Ascending aorta (tissue), 2 donors: ENCODE results near the gene NLGN4X. TPM values are rescaled to one million over a fixed set of nuclear protein-coding genes. Genes with fewer than 3 reads are reported as not detected.

Experiments used
- DNase-seq, 2 donors: peaks; one replicate each; pipeline ENCODE4 v3.0.0-alpha.2; 2019; ENCODE audit warnings: low spot score in 2 of 2
- H3K27ac ChIP-seq, 2 donors: fragments of 200-600 bp; sonication (generic); one replicate each; pipeline ENCODE4 v1.5.1; 2016 to 2017; ENCODE audit warnings: mild to moderate bottlenecking in 1 of 2
- H3K27me3 ChIP-seq: fragments of 200-600 bp; sonication (generic); one replicate; pipeline ENCODE4 v1.5.1; 2017
- H3K36me3 ChIP-seq, 2 donors: fragments of 200-600 bp; sonication (generic); one replicate each; pipeline ENCODE4 v1.5.1; 2016
- H3K4me1 ChIP-seq, 2 donors: fragments of 200-600 bp; sonication (generic); one replicate each; pipeline ENCODE4 v1.5.1; 2016 to 2017; ENCODE audit warnings: mild to moderate bottlenecking in 1 of 2
- H3K4me3 ChIP-seq, 2 donors: fragments of 200-600 bp; sonication (generic); one replicate each; pipeline ENCODE4 v1.5.1; 2016 to 2017; ENCODE audit warnings: mild to moderate bottlenecking in 1 of 2
- H3K9me3 ChIP-seq, 2 donors: fragments of 200-600 bp; sonication (generic); one replicate each; pipeline ENCODE4 v1.5.1; 2016
- intact Hi-C: fragments of 100-400 bp; cut with DNase I; formaldehyde crosslinking; loops from one replicate; pipeline ENCODE4 v1.15.1; 2023
- total RNA-seq: library from RNA; depleted of rRNA; stranded (reverse); fragments of >200 nt; gene quantifications from one replicate; pipeline ENCODE4 v1.1.0, GENCODE V29; 2016
- TF ChIP-seq, protein P1 (sequence below), 3 experiments: fragments of 200-600 bp in 2 of 3; fragments of 450-650 bp in 1 of 3; sonication (generic) in 2 of 3; IDR thresholded peaks; one replicate each; pipeline ENCODE4 v1.5.1; 2016 to 2019; ENCODE audit warnings: antibody characterized with exemption in 3 of 3, mild to moderate bottlenecking in 1 of 3, moderate library complexity in 1 of 3

The NLGN4X gene
- total RNA-seq, 1 donor from 2014 or later = 1.4 TPM

DNA sequence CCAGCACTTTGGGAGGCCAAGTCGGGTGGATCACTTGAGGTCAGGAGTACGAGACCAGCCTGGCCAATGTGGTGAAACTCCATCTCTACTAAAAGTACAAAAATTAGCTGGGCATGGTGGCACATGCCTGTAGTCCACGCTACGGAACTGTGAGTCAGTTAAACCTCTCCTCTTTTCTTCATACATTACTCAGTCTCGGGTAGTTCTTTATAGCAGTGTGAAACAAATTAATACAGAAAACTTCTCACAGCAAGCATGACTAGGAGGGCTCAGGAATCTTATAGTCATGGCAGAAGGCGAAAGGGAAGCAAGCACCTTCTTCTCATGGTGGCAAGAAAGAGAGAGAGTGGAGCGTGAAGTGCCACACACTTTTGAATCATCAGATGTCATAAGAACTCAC is 358.9 kb downstream of the NLGN4X start:
- no peak overlapping the region for H3K4me3 ChIP-seq
- DNase-seq = no peak

DNA sequence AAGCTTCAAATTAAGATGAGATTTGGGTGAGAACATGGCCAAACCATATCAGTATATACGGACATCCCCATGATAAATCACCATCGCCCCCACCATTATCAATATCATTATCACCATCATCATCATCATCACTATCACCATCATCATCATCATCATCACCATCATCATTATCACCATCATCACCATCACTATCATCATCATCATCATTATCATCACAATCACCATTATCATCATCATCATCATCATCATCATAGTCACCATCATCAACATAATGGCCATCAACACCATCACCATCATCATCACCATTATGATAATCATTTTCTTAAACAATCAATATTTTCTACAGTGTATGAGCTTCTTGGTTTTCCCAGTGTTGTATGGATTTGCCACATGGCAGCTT is 360.9 kb downstream of the NLGN4X start:
- Histone ChIP-seq H3K9me3 (no peaks in the 10 kb centered on the region), H3K36me3 (no peaks in the 10 kb centered on the region), H3K4me3 (no peak overlapping the region), H3K4me1 (no peaks in the 10 kb centered on the region), H3K27ac (no peak overlapping the region), H3K27me3 (no peaks in the 10 kb centered on the region)
- TF ChIP-seq, protein P1, sequence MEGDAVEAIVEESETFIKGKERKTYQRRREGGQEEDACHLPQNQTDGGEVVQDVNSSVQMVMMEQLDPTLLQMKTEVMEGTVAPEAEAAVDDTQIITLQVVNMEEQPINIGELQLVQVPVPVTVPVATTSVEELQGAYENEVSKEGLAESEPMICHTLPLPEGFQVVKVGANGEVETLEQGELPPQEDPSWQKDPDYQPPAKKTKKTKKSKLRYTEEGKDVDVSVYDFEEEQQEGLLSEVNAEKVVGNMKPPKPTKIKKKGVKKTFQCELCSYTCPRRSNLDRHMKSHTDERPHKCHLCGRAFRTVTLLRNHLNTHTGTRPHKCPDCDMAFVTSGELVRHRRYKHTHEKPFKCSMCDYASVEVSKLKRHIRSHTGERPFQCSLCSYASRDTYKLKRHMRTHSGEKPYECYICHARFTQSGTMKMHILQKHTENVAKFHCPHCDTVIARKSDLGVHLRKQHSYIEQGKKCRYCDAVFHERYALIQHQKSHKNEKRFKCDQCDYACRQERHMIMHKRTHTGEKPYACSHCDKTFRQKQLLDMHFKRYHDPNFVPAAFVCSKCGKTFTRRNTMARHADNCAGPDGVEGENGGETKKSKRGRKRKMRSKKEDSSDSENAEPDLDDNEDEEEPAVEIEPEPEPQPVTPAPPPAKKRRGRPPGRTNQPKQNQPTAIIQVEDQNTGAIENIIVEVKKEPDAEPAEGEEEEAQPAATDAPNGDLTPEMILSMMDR (IDR thresholded peaks at IDR 0.05) = no peak
- DNase-seq = no peak
- intact Hi-C loops = no loop called here

More for the DNA sequence above, 358.9 kb downstream of the NLGN4X start:
- no peaks in the 10 kb centered on the region for H3K4me1 ChIP-seq
- intact Hi-C loops = no loop called here
- H3K27me3 ChIP-seq = no peaks in the 10 kb centered on the region
- H3K36me3 ChIP-seq = no peaks in the 10 kb centered on the region
- no peak overlapping the region for H3K27ac ChIP-seq
- no peaks in the 10 kb centered on the region for H3K9me3 ChIP-seq
- TF ChIP-seq, protein P1 (IDR thresholded peaks at IDR 0.05) = no peak

DNA sequence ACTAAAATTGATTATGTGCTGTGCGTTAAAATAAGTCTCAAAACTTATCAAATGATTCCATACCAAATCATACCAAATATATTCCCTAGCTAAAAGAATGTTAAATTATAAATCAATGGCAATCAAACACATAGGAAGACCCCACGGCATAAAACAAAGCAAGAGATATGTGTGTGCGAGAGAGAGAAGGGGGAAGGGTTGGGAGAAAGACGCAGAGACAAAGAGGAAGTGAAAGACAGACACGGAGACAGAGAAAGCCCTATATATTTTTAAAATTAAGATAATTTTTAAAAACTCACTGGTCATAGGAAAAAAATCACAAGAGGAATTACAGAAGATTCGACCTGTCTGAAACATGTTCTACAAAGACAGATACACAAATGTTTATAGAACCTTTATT is 371.4 kb downstream of the NLGN4X start:
- Histone ChIP-seq H3K9me3 (no peaks in the 10 kb centered on the region), H3K36me3 (no peaks in the 10 kb centered on the region), H3K4me1 (no peaks in the 10 kb centered on the region), H3K27me3 (no peaks in the 10 kb centered on the region), H3K27ac (no peak overlapping the region), H3K4me3 (no peak overlapping the region)
- TF ChIP-seq, protein P1 (IDR thresholded peaks at IDR 0.05) = no peak
- intact Hi-C loops = no loop called here
- DNase-seq = no peak

DNA sequence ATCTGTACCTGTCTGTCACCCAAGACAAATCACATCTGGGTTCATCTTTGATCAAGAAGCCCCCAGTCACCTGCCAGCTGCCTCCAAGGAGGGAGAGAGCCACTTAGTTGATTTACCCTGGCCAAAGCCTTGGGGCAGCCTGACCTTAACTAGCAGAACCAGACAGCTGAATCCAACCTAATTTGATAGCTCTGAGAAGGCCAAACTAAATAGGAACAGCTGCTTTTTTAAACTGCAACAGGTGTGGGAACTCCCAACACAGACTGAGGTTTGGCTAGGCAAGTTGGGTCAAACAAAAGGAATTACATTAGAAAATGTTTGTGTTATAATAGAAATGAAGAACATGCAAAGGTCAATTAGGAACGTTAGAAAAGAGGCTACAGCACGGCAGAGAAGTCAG is 375.7 kb downstream of the NLGN4X start:
- intact Hi-C loops = no loop called here
- Histone ChIP-seq H3K9me3 (no peaks in the 10 kb centered on the region), H3K4me3 (no peak overlapping the region), H3K27me3 (no peaks in the 10 kb centered on the region), H3K36me3 (no peaks in the 10 kb centered on the region), H3K27ac (no peak overlapping the region), H3K4me1 (no peaks in the 10 kb centered on the region)
- DNase-seq = no peak
- TF ChIP-seq, protein P1 (IDR thresholded peaks at IDR 0.05) = no peak

DNA sequence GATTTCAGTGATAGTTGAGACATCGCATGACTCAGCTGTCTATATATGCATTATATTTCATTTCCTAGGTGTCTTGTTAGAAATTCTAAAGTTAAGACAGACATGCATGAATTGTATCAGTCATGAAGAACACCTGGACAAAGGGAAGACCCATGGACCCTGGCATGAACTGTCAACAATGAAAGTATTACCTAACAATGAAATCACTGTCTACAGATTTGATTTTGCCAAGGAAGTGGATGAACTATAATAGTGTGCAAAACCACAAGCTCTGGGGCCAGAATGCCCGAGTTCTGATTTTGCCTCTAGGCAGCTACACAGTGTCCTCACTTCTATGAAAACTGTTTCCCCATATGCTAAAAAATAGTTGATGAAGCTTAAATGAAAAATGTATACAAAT is 386.1 kb downstream of the NLGN4X start:
- Histone ChIP-seq H3K27me3 (no peaks in the 10 kb centered on the region), H3K9me3 (no peaks in the 10 kb centered on the region), H3K4me1 (no peaks in the 10 kb centered on the region), H3K36me3 (no peaks in the 10 kb centered on the region), H3K27ac (no peak overlapping the region), H3K4me3 (no peak overlapping the region)
- DNase-seq = no peak
- TF ChIP-seq, protein P1 (IDR thresholded peaks at IDR 0.05) = no peak
- intact Hi-C loops = no loop called here
